ENCODE measurements around the gene DNAH2. TPM values are rescaled to one million over a fixed set of nuclear protein-coding genes. Genes with fewer than 3 reads are reported as not detected.

Gene DNAH2
- total RNA-seq, 4 donors from 2014 or later, result under 0.01 to 1.4 (median under 0.01) TPM

DNA sequence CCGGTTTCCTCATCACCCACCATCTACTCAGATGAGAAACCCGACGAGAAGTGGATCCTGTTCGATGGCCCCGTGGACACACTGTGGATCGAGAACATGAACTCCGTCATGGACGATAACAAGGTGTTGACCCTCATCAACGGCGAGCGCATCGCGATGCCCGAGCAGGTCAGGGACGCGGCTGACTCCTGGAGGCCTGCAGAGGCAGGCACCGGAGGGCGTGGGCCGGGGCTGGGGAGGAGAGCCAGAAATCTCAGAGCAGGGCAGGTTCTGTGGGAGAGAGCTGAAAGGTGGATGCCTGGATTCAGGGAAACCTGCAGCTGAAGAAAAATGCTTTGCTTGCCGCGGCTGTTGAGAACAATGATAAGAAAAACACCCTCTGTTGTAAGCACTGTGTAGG lies 69.3 kb downstream of the DNAH2 start:
- DNase-seq (ENCODE audit: low spot score in 2 of 2), result no peak
- H3K36me3 ChIP-seq, result no peaks in the 10 kb centered on the region
- peaks cover 0 to 5% of the 10 kb centered on the region in 2 donors for H3K27me3 ChIP-seq
- no peaks in the 10 kb centered on the region for H3K4me1 ChIP-seq
- H3K4me3 ChIP-seq, result no peak overlapping the region
- 86 to 88% methylated on average over 21 of the region's 21 CpGs for WGBS, 2 donors
- H3K27ac ChIP-seq, result no peak overlapping the region
- no peaks in the 10 kb centered on the region for H3K9me3 ChIP-seq
- TF ChIP-seq, protein P1, sequence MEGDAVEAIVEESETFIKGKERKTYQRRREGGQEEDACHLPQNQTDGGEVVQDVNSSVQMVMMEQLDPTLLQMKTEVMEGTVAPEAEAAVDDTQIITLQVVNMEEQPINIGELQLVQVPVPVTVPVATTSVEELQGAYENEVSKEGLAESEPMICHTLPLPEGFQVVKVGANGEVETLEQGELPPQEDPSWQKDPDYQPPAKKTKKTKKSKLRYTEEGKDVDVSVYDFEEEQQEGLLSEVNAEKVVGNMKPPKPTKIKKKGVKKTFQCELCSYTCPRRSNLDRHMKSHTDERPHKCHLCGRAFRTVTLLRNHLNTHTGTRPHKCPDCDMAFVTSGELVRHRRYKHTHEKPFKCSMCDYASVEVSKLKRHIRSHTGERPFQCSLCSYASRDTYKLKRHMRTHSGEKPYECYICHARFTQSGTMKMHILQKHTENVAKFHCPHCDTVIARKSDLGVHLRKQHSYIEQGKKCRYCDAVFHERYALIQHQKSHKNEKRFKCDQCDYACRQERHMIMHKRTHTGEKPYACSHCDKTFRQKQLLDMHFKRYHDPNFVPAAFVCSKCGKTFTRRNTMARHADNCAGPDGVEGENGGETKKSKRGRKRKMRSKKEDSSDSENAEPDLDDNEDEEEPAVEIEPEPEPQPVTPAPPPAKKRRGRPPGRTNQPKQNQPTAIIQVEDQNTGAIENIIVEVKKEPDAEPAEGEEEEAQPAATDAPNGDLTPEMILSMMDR (IDR thresholded peaks at IDR 0.05), result no peak
- TF ChIP-seq POLR2A (IDR thresholded peaks at IDR 0.05), result no peak
- no peak for TF ChIP-seq EP300 (IDR thresholded peaks at IDR 0.05)

DNA sequence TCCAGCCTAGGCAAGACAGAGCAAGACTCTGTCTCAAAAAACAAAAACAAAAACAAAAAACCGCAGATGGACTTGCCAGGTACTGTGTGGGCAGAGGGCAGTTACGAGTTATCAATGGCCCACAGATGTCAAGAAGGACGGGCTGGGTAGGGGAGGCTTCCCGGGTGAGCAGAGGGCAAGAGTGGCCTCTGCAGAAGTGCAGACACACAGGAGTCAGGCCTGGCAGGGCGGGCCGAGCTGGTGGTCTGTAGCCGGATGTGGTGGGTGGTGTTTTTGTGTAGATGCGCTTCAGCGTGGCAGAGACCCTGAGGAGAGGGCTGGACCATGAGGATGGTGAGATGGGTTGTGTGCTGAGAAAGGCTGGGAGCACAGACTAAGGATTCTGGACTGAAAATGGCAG lies 71.6 kb downstream of the DNAH2 start:
- no peak for DNase-seq (ENCODE audit: low spot score in 2 of 2)
- H3K4me3 ChIP-seq, result no peak overlapping the region

DNA sequence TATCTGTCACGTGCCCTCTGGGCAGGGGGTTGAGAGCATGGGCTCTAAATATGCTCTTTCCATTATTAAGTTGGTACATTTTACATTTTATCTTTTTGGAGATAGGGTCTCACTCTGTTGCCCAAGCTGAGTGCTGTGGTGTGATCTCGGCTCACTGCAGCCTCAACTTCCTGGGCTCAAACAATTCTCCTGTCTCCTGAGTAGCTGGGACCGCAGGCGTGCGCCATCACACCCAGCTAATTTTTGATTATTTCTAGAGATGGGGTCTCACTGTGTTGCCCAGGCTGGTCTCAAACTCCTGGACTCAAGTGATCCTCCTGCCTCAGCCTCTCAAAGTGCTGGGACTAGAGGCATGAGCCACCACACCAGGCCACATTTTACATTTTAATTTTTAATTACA lies 72.6 kb downstream of the DNAH2 start:
- DNase-seq (ENCODE audit: low spot score in 2 of 2), result no peak
- no peaks in the 10 kb centered on the region for H3K4me1 ChIP-seq
- H3K27me3 ChIP-seq, result no peaks in the 10 kb centered on the region
- no peak overlapping the region for H3K27ac ChIP-seq
- no peaks in the 10 kb centered on the region for H3K36me3 ChIP-seq
- WGBS, 2 donors, result 88 to 94% methylated on average over 5 of the region's 5 CpGs
- no peak for TF ChIP-seq EP300 (IDR thresholded peaks at IDR 0.05)
- TF ChIP-seq, protein P1 (IDR thresholded peaks at IDR 0.05), result no peak
- no peak for TF ChIP-seq POLR2A (IDR thresholded peaks at IDR 0.05)
- no peaks in the 10 kb centered on the region for H3K9me3 ChIP-seq
- H3K4me3 ChIP-seq, result no peak overlapping the region

More for the DNA sequence above, 71.6 kb downstream of the DNAH2 start:
- no peaks in the 10 kb centered on the region for H3K9me3 ChIP-seq
- no peaks in the 10 kb centered on the region for H3K4me1 ChIP-seq
- TF ChIP-seq, protein P1 (IDR thresholded peaks at IDR 0.05), result no peak
- TF ChIP-seq POLR2A (IDR thresholded peaks at IDR 0.05) (no peak), EP300 (IDR thresholded peaks at IDR 0.05) (no peak)
- H3K36me3 ChIP-seq, result no peaks in the 10 kb centered on the region
- H3K27ac ChIP-seq, result no peak overlapping the region
- peaks cover 0 to 2% of the 10 kb centered on the region in 2 donors for H3K27me3 ChIP-seq
- WGBS, 2 donors, result 70 to 77% methylated on average over 9 of the region's 9 CpGs

DNA sequence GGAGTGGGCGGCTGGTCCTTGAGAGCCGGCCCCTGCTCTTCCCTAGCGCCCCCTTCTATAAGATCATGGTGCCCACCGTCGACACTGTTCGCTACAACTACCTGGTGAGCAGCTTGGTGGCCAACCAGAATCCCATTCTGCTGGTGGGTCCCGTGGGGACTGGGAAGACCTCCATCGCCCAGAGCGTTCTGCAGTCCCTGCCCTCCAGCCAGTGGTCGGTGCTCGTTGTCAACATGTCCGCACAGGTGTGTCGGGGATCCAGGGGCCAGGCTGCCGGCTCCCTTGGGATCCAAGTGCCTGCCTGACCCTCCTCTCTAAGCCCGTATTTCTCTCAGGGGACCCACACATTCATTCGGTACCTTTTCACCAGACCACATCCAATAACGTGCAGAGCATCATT lies 75.1 kb downstream of the DNAH2 start:
- Histone ChIP-seq H3K9me3 (no peaks in the 10 kb centered on the region), H3K4me1 (no peaks in the 10 kb centered on the region), H3K36me3 (no peaks in the 10 kb centered on the region), H3K27ac (no peak overlapping the region), H3K4me3 (no peak overlapping the region), H3K27me3 (no peaks in the 10 kb centered on the region)
- 88 to 90% methylated on average over 15 to 16 of the region's 17 CpGs for WGBS, 2 donors
- DNase-seq (ENCODE audit: low spot score in 2 of 2), result no peak
- TF ChIP-seq EP300 (IDR thresholded peaks at IDR 0.05) (no peak), POLR2A (IDR thresholded peaks at IDR 0.05) (no peak)
- TF ChIP-seq, protein P1 (IDR thresholded peaks at IDR 0.05), result no peak

DNA sequence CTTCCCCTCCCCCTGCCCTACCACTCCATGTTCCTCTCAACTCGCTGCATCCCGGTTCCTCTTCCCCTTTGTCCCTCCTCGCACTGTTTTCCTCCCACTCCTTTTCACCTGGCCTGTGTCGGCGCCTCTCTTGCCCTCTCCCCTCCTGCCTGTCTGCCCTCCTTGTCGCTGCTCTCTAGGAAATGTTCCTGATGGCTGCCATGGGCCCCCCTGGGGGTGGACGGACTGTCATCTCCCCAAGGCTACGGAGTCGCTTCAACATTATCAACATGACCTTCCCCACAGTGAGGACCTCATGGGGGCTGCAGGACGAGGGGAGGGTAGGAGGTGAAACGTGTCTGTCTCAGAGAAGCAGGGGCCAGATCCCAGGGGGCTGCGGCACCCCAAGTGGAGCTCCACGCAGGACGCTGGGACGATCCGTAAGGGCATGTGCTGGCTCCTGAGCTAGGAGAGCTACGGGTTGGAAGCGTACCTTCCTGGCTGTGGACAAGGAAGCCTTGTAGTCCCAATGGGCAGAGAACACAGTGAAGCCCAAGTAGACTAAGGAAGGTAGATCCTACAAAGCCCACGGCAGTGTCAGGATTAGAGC lies 76.6 kb downstream of the DNAH2 start:
- no peaks in the 10 kb centered on the region for H3K27me3 ChIP-seq
- H3K36me3 ChIP-seq, result no peaks in the 10 kb centered on the region
- no peak overlapping the region for H3K4me3 ChIP-seq
- no peaks in the 10 kb centered on the region for H3K4me1 ChIP-seq
- WGBS, 2 donors, result 56 to 63% methylated on average over 19 of the region's 19 CpGs
- no peak overlapping the region for H3K27ac ChIP-seq
- DNase-seq (ENCODE audit: low spot score in 2 of 2), result no peak
- H3K9me3 ChIP-seq, result no peaks in the 10 kb centered on the region
- TF ChIP-seq, protein P1 (IDR thresholded peaks at IDR 0.05), result no peak
- no peak for TF ChIP-seq POLR2A (IDR thresholded peaks at IDR 0.05)
- no peak for TF ChIP-seq EP300 (IDR thresholded peaks at IDR 0.05)

Measured in tibial nerve (tissue), 4 donors.